IMR-90 (cell line): Measurements from ENCODE around the gene CSNK2A3. TPM values are rescaled to one million over a fixed set of nuclear protein-coding genes. Genes with fewer than 3 reads are reported as not detected.

ENCODE experiments used
- ATAC-seq: fragments of 200-7000 bp; cut with Tn5 transposase; 2 replicates; pipeline ENCODE4 v1.9.1; 2020; ENCODE audit warnings: low read depth, mild to moderate bottlenecking, moderate library complexity
- BruUV-seq: library from RNA; stranded (reverse); fragments of 400-500 nt; replicated peaks from 2 replicates; lab custom pipeline; 2021; lab: Mats Ljungman, UMichigan
- CTCF ChIA-PET: fragments of 300-600 bp; formaldehyde crosslinking; extraction: SDS; loops from one replicate; lab custom pipeline; 2021; ENCODE audit warnings: antibody characterized with exemption; lab: Yijun Ruan, JAX
- POLR2A ChIA-PET: fragments of 300-600 bp; sonication (Branson Sonifier 250); formaldehyde crosslinking; loops from one replicate; lab custom pipeline; 2022; ENCODE audit warnings: antibody characterized with exemption; ENCODE audit not compliant: unreplicated experiment; lab: Charles Lee
- DNase-seq: peaks from one replicate; pipeline ENCODE4 v3.0.0; 2013
- H2AFZ ChIP-seq: replicated peaks from 2 replicates; pipeline ENCODE3; 2013; ENCODE audit warnings: low read length, mild to moderate bottlenecking; ENCODE audit not compliant: poor library complexity
- H2AK5ac ChIP-seq: 2 replicates; pipeline ENCODE4 v1.6.1; 2013; ENCODE audit warnings: low read depth, low read length, inconsistent platforms
- H2AK9ac ChIP-seq: replicated peaks from 2 replicates; pipeline ENCODE3; 2013; ENCODE audit warnings: mild to moderate bottlenecking, low read depth, low read length, moderate library complexity; ENCODE audit not compliant: poor library complexity
- H2BK120ac ChIP-seq: 2 replicates; pipeline ENCODE4 v1.6.1; 2013; ENCODE audit warnings: low read depth, low read length, inconsistent platforms
- H2BK15ac ChIP-seq: 3 replicates; pipeline ENCODE4 v1.6.1; 2013; ENCODE audit warnings: low read depth, low read length, inconsistent platforms
- H2BK20ac ChIP-seq: 2 replicates; pipeline ENCODE4 v1.6.1; 2013; ENCODE audit warnings: low read depth, mild to moderate bottlenecking, inconsistent platforms, low read length, moderate library complexity
- H2BK5ac ChIP-seq: 2 replicates; pipeline ENCODE4 v1.6.1; 2013; ENCODE audit warnings: mild to moderate bottlenecking, low read depth, low read length, inconsistent platforms; ENCODE audit not compliant: poor library complexity, severe bottlenecking
- H3K14ac ChIP-seq: replicated peaks from 2 replicates; pipeline ENCODE4 v1.6.1; 2013; ENCODE audit warnings: low read depth, low read length, inconsistent platforms
- H3K18ac ChIP-seq: 2 replicates; pipeline ENCODE4 v1.6.1; 2013; ENCODE audit warnings: low read depth, low read length, control low read depth
- H3K23ac ChIP-seq: 2 replicates; pipeline ENCODE4 v1.6.1; 2013; ENCODE audit warnings: low read depth, low read length, inconsistent platforms
- H3K27ac ChIP-seq: 2 replicates; pipeline ENCODE4 v1.5.1; 2013; ENCODE audit warnings: mild to moderate bottlenecking, control low read depth, low read length; ENCODE audit not compliant: insufficient read depth
- H3K27me3 ChIP-seq: 2 replicates; pipeline ENCODE4 v1.6.1; 2013; ENCODE audit warnings: low read length; ENCODE audit not compliant: control insufficient read depth, insufficient read depth
- H3K36me3 ChIP-seq: 2 replicates; pipeline ENCODE4 v1.6.1; 2013; ENCODE audit warnings: low read length, mixed read lengths; ENCODE audit not compliant: control insufficient read depth, insufficient read depth
- H3K4ac ChIP-seq: 2 replicates; pipeline ENCODE4 v1.6.1; 2013; ENCODE audit warnings: low read depth, low read length, inconsistent platforms
- H3K4me1 ChIP-seq: 2 replicates; pipeline ENCODE4 v1.6.1; 2013; ENCODE audit warnings: low read length, mixed read lengths; ENCODE audit not compliant: control insufficient read depth, insufficient read depth
- H3K4me2 ChIP-seq: 2 replicates; pipeline ENCODE4 v1.6.1; 2013; ENCODE audit warnings: low read depth, mild to moderate bottlenecking, control low read depth, low read length, moderate library complexity
- H3K4me3 ChIP-seq: 2 replicates; pipeline ENCODE4 v1.5.1; 2013; ENCODE audit warnings: low read depth, mild to moderate bottlenecking, control low read depth, low read length, moderate library complexity; ENCODE audit not compliant: insufficient read depth
- H3K56ac ChIP-seq: 2 replicates; pipeline ENCODE4 v1.6.1; 2013; ENCODE audit warnings: low read length, inconsistent platforms; ENCODE audit not compliant: insufficient read depth; ENCODE audit errors: extremely low read depth
- H3K79me1 ChIP-seq, 2 experiments: 2 replicates each; pipeline ENCODE4 v1.6.1; 2013; ENCODE audit warnings: low read length in 2 of 2, inconsistent platforms in 1 of 2, low read depth in 1 of 2
- H3K9ac ChIP-seq: 2 replicates; pipeline ENCODE4 v1.6.1; 2013; ENCODE audit warnings: low read depth, low read length, control low read depth
- H3K9me1 ChIP-seq: 2 replicates; pipeline ENCODE4 v1.6.1; 2013; ENCODE audit warnings: low read length, inconsistent platforms; ENCODE audit not compliant: insufficient read depth
- H3K9me3 ChIP-seq: 2 replicates; pipeline ENCODE4 v1.6.1; 2013; ENCODE audit warnings: low read length; ENCODE audit not compliant: control insufficient read depth, insufficient read depth
- H4K20me1 ChIP-seq: 2 replicates; pipeline ENCODE4 v1.6.1; 2013; ENCODE audit warnings: low read length, inconsistent platforms; ENCODE audit not compliant: insufficient read depth
- H4K5ac ChIP-seq: 2 replicates; pipeline ENCODE4 v1.6.1; 2013; ENCODE audit warnings: mild to moderate bottlenecking, low read depth, low read length, control low read depth
- H4K8ac ChIP-seq, 2 experiments: 2 replicates each; pipeline ENCODE4 v1.6.1; 2013; ENCODE audit warnings: low read depth in 2 of 2, low read length in 2 of 2, control low read depth in 1 of 2, inconsistent platforms in 1 of 2
- H4K91ac ChIP-seq: 2 replicates; pipeline ENCODE4 v1.6.1; 2013; ENCODE audit warnings: low read depth, low read length, inconsistent platforms; ENCODE audit not compliant: insufficient read depth
- BHLHE40 ChIP-seq: fragments of 150-350 bp; IDR thresholded peaks from 2 replicates; pipeline ENCODE4 v1.6.1; 2016; ENCODE audit warnings: mild to moderate bottlenecking, low read depth, low read length
- CEBPB ChIP-seq: IDR thresholded peaks from 2 replicates; pipeline ENCODE4 v1.6.1; 2012; ENCODE audit warnings: low read depth, low read length, improper control_type of control experiment
- CHD1 ChIP-seq: IDR thresholded peaks from 2 replicates; pipeline ENCODE4 v1.6.1; 2012; ENCODE audit warnings: low read depth, low read length, improper control_type of control experiment
- FOS ChIP-seq: fragments of 150-350 bp; IDR thresholded peaks from 2 replicates; pipeline ENCODE4 v1.6.1; 2016; ENCODE audit warnings: low read depth, low read length
- MAFK ChIP-seq: IDR thresholded peaks from 2 replicates; pipeline ENCODE4 v1.6.1; 2012; ENCODE audit warnings: low read depth, low read length, improper control_type of control experiment
- MAZ ChIP-seq: IDR thresholded peaks from 2 replicates; pipeline ENCODE4 v1.6.1; 2012; ENCODE audit warnings: low read depth, mild to moderate bottlenecking, low read length, improper control_type of control experiment, moderate library complexity, borderline replicate concordance
- MXI1 ChIP-seq: IDR thresholded peaks from 2 replicates; pipeline ENCODE4 v1.6.1; 2012; ENCODE audit warnings: low read depth, mild to moderate bottlenecking, low read length, moderate library complexity, borderline replicate concordance
- NFE2L2 ChIP-seq: fragments of 150-350 bp; IDR thresholded peaks from 2 replicates; pipeline ENCODE4 v1.6.1; 2016; ENCODE audit warnings: low read depth, mild to moderate bottlenecking, low read length
- POLR2A ChIP-seq: IDR thresholded peaks from 2 replicates; pipeline ENCODE4 v1.6.1; 2012; ENCODE audit warnings: mild to moderate bottlenecking, low read depth, low read length
- RAD21 ChIP-seq: IDR thresholded peaks from 2 replicates; pipeline ENCODE4 v1.6.1; 2012; ENCODE audit warnings: low read length, improper control_type of control experiment
- RCOR1 ChIP-seq: IDR thresholded peaks from 2 replicates; pipeline ENCODE4 v1.6.1; 2012; ENCODE audit warnings: mild to moderate bottlenecking, low read length, improper control_type of control experiment; ENCODE audit not compliant: insufficient replicate concordance
- RFX5 ChIP-seq: IDR thresholded peaks from 2 replicates; pipeline ENCODE4 v1.8.0; 2012; ENCODE audit warnings: low read depth, mild to moderate bottlenecking, low read length, moderate library complexity
- SMC3 ChIP-seq: fragments of 150-350 bp; IDR thresholded peaks from 2 replicates; pipeline ENCODE4 v1.6.1; 2016; ENCODE audit warnings: low read depth, mild to moderate bottlenecking, antibody characterized with exemption, low read length, moderate library complexity
- WGBS, 2 experiments: methylation state at CpG; one replicate each; pipeline versions ENCODE4 v1.1.5 to v1.1.7; 2013; ENCODE audit warnings: missing lambda C conversion rate in 2 of 2; ENCODE audit not compliant: insufficient read length in 1 of 2; ENCODE audit errors: extremely low coverage in 2 of 2; 5-methylcytosine and 5-hydroxymethylcytosine counted together
- dilution Hi-C: fragments of 300-500 bp; cut with HindIII; formaldehyde crosslinking; loops from one replicate; pipeline ENCODE4 v1.14.3; 2018; ENCODE audit warnings: low sequenced_read_pairs; ENCODE audit not compliant: unreplicated experiment
- in situ Hi-C: fragments of 300-500 bp; cut with MboI; formaldehyde crosslinking; loops from 3 replicates; pipeline ENCODE4 v1.14.3; 2019; ENCODE audit warnings: low sequenced_read_pairs, inconsistent platforms, mixed read lengths
- intact Hi-C: fragments of 100-400 bp; cut with micrococcal nuclease; formaldehyde crosslinking; loops from 2 replicates; pipeline ENCODE4 v1.10.0; 2022
- polyA plus RNA-seq, 3 experiments: library from polyadenylated mRNA; depleted of rRNA; stranded (reverse); fragments of >200 nt; gene quantifications; 2 replicates each; pipeline ENCODE4 v1.2.3, GENCODE V29; 2012; ENCODE audit warnings: low replicate concordance in 1 of 3
- total RNA-seq: library from RNA; depleted of rRNA; stranded (reverse); fragments of >200 nt; gene quantifications from 2 replicates; pipeline ENCODE4 v1.2.3, GENCODE V29; 2012
- TF ChIP-seq, protein P1 (sequence below): fragments of 150-350 bp; IDR thresholded peaks from 2 replicates; pipeline ENCODE4 v1.6.1; 2017; ENCODE audit warnings: mild to moderate bottlenecking, antibody characterized with exemption, low read length, low read depth
- TF ChIP-seq, protein P2 (sequence below): conservative IDR thresholded peaks from 2 replicates; pipeline ENCODE4 v1.5.1; 2012; ENCODE audit warnings: mild to moderate bottlenecking, low read depth, low read length, improper control_type of control experiment
- TF ChIP-seq, protein P3 (sequence below): fragments of 150-350 bp; IDR thresholded peaks from 2 replicates; pipeline ENCODE4 v1.6.1; 2016; ENCODE audit warnings: low read depth, mild to moderate bottlenecking, low read length, moderate library complexity, borderline replicate concordance

CSNK2A3 gene
- total and polyA plus RNA-seq, 2 of the 4 experiments (the other 2 are of a cell fraction): 1.2 to 3.2 TPM

DNA sequence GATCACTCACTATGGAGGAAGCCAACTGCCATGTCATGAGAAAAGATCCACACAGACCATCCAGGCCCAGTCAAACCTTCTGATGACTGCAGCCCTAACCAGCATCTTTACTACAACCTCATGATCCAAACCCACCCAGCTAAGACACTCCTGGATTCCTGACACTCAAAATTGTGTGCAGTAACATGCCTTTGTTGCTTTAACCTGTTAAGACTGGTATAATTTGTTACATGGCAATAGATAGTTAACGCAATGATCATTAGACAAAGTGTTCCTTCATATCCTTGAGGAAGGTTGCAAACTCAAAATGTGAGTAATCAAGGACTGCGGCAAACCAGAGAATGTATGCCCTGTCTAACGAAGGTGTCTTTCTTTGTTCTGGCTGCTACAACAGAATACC lies 47.1 kb upstream of the CSNK2A3 start:
- ATAC-seq (no peak), DNase-seq (no peak)
- Histone ChIP-seq H4K5ac (no peak overlapping the region), H2BK5ac (no peak overlapping the region), H4K91ac (no peak overlapping the region), H2BK20ac (no peak overlapping the region), H3K18ac (no peak overlapping the region), H3K9me1 (peaks cover 10% of the 10 kb centered on the region; the same call in 1 of the 2 replicates), H4K20me1 (no peaks in the 10 kb centered on the region), H3K27ac (no peak overlapping the region), H3K4ac (no peak overlapping the region), H3K9ac (no peak overlapping the region), H3K4me1 (peaks cover 15% of the 10 kb centered on the region), H3K4me2 (no peak overlapping the region), H2AK9ac (no peak overlapping the region), H2BK15ac (no peak overlapping the region), H3K14ac (no peak overlapping the region), H4K8ac (no peak overlapping the region), H3K27me3 (peaks cover 5% of the 10 kb centered on the region; the same call in 1 of the 2 replicates), H3K36me3 (no peaks in the 10 kb centered on the region), H3K23ac (no peak overlapping the region), H3K9me3 (no peaks in the 10 kb centered on the region), H3K79me1 (no peaks in the 10 kb centered on the region), H2AFZ (no peak overlapping the region), H2BK120ac (no peak overlapping the region), H2AK5ac (no peak overlapping the region), H3K56ac (no peak overlapping the region), H3K4me3 (no peak overlapping the region)
- 88% methylated on average over 1 of the region's 3 CpGs; no CpG with 5 or more reads in 1 of the 2 experiments for WGBS, 2 experiments
- in situ Hi-C loops: no loop called here
- dilution Hi-C loops: no loop called here
- BruUV-seq: no TSS peak
- ChIA-PET POLR2A (no interaction called here), CTCF (no interaction called here)
- TF ChIP-seq MXI1 (no peak), BHLHE40 (no peak), RAD21 (no peak), NFE2L2 (no peak), RCOR1 (no peak), MAFK (no peak), FOS (no peak), SMC3 (no peak), RFX5 (no peak), MAZ (no peak), CEBPB (no peak), CHD1 (no peak), POLR2A (no peak)
- TF ChIP-seq, protein P1, sequence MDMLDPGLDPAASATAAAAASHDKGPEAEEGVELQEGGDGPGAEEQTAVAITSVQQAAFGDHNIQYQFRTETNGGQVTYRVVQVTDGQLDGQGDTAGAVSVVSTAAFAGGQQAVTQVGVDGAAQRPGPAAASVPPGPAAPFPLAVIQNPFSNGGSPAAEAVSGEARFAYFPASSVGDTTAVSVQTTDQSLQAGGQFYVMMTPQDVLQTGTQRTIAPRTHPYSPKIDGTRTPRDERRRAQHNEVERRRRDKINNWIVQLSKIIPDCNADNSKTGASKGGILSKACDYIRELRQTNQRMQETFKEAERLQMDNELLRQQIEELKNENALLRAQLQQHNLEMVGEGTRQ: no peak
- TF ChIP-seq, protein P2, sequence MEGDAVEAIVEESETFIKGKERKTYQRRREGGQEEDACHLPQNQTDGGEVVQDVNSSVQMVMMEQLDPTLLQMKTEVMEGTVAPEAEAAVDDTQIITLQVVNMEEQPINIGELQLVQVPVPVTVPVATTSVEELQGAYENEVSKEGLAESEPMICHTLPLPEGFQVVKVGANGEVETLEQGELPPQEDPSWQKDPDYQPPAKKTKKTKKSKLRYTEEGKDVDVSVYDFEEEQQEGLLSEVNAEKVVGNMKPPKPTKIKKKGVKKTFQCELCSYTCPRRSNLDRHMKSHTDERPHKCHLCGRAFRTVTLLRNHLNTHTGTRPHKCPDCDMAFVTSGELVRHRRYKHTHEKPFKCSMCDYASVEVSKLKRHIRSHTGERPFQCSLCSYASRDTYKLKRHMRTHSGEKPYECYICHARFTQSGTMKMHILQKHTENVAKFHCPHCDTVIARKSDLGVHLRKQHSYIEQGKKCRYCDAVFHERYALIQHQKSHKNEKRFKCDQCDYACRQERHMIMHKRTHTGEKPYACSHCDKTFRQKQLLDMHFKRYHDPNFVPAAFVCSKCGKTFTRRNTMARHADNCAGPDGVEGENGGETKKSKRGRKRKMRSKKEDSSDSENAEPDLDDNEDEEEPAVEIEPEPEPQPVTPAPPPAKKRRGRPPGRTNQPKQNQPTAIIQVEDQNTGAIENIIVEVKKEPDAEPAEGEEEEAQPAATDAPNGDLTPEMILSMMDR: no peak
- TF ChIP-seq, protein P3, sequence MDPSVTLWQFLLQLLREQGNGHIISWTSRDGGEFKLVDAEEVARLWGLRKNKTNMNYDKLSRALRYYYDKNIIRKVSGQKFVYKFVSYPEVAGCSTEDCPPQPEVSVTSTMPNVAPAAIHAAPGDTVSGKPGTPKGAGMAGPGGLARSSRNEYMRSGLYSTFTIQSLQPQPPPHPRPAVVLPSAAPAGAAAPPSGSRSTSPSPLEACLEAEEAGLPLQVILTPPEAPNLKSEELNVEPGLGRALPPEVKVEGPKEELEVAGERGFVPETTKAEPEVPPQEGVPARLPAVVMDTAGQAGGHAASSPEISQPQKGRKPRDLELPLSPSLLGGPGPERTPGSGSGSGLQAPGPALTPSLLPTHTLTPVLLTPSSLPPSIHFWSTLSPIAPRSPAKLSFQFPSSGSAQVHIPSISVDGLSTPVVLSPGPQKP: no peak
- intact Hi-C loops: loop anchor here (10.0 kb wide), 1 partner anchor 225 kb away; the partner anchor contains the start of gene GALNT18
